Measurements from ENCODE around the gene FPR3. TPM values are rescaled to one million over a fixed set of nuclear protein-coding genes. Genes with fewer than 3 reads are reported as not detected.

Gene FPR3
- polyA plus RNA-seq, 1 donor, result 1.4 TPM

- no peak for DNase-seq
Observed at GRCh38 chr19:51807925-51808324, 13.0 kb downstream of the FPR3 start.

- DNase-seq, result no peak
Observed at GRCh38 chr19:51808333-51808986, 13.5 kb downstream of the FPR3 start.

- DNase-seq, result no peak
Observed at GRCh38 chr19:51809787-51810186, 14.8 kb downstream of the FPR3 start.

GRCh38 chr19:51810223-51810622 lies 15.3 kb downstream of the FPR3 start:
- DNase-seq, result no peak

GRCh38 chr19:51811344-51811743 lies 16.4 kb downstream of the FPR3 start:
- DNase-seq, result peak; percentile 42

GRCh38 chr19:51815043-51815442 lies 20.1 kb downstream of the FPR3 start:
- no peak for DNase-seq

- no peak for DNase-seq
Observed at GRCh38 chr19:51816711-51817110, 21.8 kb downstream of the FPR3 start.

- no peak for DNase-seq
Observed at GRCh38 chr19:51820011-51820410, 25.1 kb downstream of the FPR3 start.

GRCh38 chr19:51820831-51821446 lies 26.0 kb downstream of the FPR3 start:
- no peak for DNase-seq

- no peak for DNase-seq
Observed at GRCh38 chr19:51821456-51821855, 26.5 kb downstream of the FPR3 start.

GRCh38 chr19:51821921-51822320 lies 27.0 kb downstream of the FPR3 start:
- DNase-seq, result no peak

- DNase-seq, result no peak
Observed at GRCh38 chr19:51822325-51822724, 27.4 kb downstream of the FPR3 start.

GRCh38 chr19:51822946-51823345 lies 28.0 kb downstream of the FPR3 start:
- DNase-seq, result no peak

GRCh38 chr19:51824281-51825005 lies 29.5 kb downstream of the FPR3 start:
- no peak for DNase-seq

GRCh38 chr19:51830274-51830673 lies 35.3 kb downstream of the FPR3 start:
- no peak for DNase-seq

- DNase-seq, result no peak
Observed at GRCh38 chr19:51837145-51837544, 42.2 kb downstream of the FPR3 start.

GRCh38 chr19:51861870-51862622 lies 67.1 kb downstream of the FPR3 start:
- DNase-seq, result no peak

- DNase-seq, result no peak
Observed at GRCh38 chr19:51873097-51873496, 78.1 kb downstream of the FPR3 start.

Other genes starting within 250 kb of the FPR3 start
- 6.6 TPM for gene ZNF175, start 223.9 kb upstream of the FPR3 start, polyA plus RNA-seq (ENCODE audit: insufficient read length)
- 0.35 TPM for gene SIGLEC5, start 164.8 kb upstream of the FPR3 start, polyA plus RNA-seq (ENCODE audit: insufficient read length)
- 1.9 TPM for gene SIGLEC14, start 148.3 kb upstream of the FPR3 start, polyA plus RNA-seq (ENCODE audit: insufficient read length)
- 9.1 TPM for gene SPACA6, start 101.8 kb upstream of the FPR3 start, polyA plus RNA-seq (ENCODE audit: insufficient read length)
- gene HAS1, start 71.2 kb upstream of the FPR3 start, polyA plus RNA-seq (ENCODE audit: insufficient read length), result not detected
- gene FPR1, start 43.3 kb upstream of the FPR3 start, polyA plus RNA-seq (ENCODE audit: insufficient read length), result 1.6 TPM
- gene FPR2, start 34.0 kb upstream of the FPR3 start, polyA plus RNA-seq (ENCODE audit: insufficient read length), result 0.61 TPM
- gene ZNF577, start 92.8 kb downstream of the FPR3 start, polyA plus RNA-seq (ENCODE audit: insufficient read length), result 17.5 TPM
- 10.4 TPM for gene ZNF649, start 109.9 kb downstream of the FPR3 start, polyA plus RNA-seq (ENCODE audit: insufficient read length)
- gene ZNF613, start 132.3 kb downstream of the FPR3 start, polyA plus RNA-seq (ENCODE audit: insufficient read length), result 5.5 TPM
- 6.5 TPM for gene ZNF350, start 191.7 kb downstream of the FPR3 start, polyA plus RNA-seq (ENCODE audit: insufficient read length)
- gene ZNF615, start 213.1 kb downstream of the FPR3 start, polyA plus RNA-seq (ENCODE audit: insufficient read length), result 9.6 TPM
- 8.4 TPM for gene ZNF614, start 233.2 kb downstream of the FPR3 start, polyA plus RNA-seq (ENCODE audit: insufficient read length)